Skin epidermis (tissue), 12 donors: ENCODE results near the gene MUC13.
A peak's percentile ranks its signal among the peaks of the same experiment; 100 is the strongest.

Experiments
- H3K27ac ChIP-seq, 21 experiments: fragments of 200-600 bp; sonication (generic) in 11 of 21; one replicate each; pipeline ENCODE4 v1.5.0; 2020; ENCODE audit warnings: mild to moderate bottlenecking in 3 of 21, inconsistent platforms in 2 of 21, moderate library complexity in 2 of 21
- H3K4me3 ChIP-seq, 7 experiments: fragments of 200-600 bp; sonication (generic) in 2 of 7; one replicate each; pipeline ENCODE4 v1.5.0; 2020; ENCODE audit warnings: inconsistent platforms in 2 of 7, mild to moderate bottlenecking in 2 of 7, moderate library complexity in 1 of 7

MUC13 gene

DNA sequence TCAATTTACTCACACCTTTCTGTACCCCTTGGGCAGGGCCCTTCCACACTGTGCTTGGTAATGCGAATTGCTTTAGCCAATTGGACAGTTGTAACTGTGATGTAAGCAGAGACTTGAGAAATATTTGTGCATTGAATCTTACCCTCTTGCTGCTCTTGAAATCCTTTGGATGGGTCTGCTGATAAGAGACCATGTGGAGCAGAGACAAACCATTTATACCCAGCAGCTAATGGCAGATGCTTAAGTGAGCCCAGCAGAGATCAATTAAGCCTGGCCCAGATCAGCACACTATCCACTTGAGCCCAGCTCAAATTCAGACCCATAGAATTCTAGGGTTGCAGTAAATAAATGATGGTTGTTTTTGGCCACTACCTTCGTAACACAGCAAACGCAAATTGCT lies 19.3 kb downstream of the MUC13 start:
- no peak overlapping the region for H3K4me3 ChIP-seq
- H3K27ac ChIP-seq, result no peak overlapping the region

DNA sequence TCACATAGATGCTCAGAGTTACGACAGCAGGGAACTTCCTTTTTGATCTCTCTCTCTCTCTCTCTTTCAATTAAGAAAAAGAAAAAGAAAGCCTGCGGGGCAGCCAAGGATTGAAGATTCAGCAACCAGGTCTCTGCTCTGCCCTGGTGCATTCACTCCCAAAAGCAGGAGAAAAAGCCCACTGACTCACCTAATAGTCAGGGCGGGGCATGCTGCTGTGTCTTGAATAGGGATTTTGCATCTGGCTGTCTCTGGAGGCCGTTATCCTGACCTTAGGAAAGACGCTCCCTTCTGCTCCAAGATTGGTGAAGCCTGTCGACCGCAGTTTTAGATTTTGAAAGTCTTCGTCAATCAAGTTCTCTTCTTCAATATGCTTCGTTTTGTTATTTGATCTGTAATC lies 26.6 kb downstream of the MUC13 start:
- Histone ChIP-seq H3K4me3 (no peak overlapping the region), H3K27ac (no peak overlapping the region)

DNA sequence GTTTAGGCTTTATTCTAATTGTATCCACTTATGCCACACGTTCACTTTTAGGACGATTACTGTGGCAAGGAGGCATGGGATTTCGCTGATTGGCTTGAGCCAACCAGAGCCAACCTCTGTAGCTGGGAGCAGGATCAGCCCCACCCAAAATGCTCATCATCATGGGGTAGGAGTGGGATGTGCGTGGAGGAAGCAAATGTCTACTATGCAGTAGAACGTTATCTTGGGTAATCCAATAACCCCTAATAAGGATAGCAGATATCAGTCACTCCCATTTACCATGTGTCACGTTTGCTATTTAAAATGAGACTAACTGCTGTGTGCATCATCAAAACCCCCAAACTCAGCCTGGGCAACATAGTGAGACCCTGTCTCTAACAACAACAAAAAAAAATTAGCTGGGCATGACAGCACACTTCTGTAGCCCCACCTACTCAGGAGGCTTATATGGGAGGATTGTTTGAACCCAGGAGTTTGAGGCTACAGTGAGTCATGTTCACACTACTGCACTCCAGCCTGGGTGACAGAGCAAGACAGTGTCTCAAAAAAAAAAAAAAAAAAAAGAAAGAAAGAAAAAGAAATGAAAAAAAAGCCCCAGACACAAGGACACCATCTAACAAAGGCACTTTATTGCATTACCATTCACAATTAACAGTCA lies 29.6 kb downstream of the MUC13 start:
- H3K27ac ChIP-seq, result no peak overlapping the region
- no peak overlapping the region for H3K4me3 ChIP-seq

DNA sequence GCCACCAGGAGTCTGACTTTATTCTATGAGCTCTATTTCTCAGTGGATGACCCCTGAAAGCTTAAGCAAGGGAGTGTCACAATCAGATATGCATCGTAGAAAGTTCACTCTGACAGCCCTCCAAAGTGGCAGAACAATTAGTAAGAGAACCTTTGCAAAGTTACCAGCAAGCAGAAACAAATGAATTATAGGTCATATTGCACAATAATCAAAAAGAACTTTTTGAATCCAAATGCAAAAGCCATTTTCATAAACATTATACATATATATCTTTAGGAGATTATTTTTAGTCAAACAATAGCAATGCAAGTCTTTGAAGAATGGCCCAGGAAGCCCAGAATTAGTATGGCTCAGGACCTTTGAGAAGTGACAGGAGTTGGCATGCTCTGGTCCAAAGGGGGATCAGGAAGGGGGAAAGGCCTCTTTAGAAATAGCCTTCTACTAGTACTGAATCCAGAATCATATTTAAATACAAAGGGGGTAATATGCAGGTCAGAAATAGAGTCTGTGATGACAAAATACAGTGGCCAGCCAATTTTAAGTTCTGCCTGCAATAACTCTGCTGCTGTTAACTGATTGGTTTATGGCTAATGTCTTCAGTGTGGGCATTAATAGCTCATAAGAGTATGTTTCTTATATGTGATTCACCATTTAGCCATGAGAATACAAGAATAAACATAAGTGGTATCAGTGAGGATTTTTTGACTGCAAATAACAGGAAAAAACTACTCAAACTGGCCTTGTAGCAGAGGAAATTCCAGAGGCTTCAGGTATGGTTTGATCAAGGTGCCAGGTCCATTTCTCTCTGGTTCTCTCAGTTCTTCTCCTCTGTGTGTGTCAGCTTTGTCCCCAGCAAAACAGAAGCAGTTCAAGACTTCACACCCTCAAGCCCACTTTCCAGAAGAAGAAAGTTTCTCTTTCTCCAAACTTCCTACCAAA lies 30.4 kb downstream of the MUC13 start:
- H3K27ac ChIP-seq, result no peak overlapping the region

DNA sequence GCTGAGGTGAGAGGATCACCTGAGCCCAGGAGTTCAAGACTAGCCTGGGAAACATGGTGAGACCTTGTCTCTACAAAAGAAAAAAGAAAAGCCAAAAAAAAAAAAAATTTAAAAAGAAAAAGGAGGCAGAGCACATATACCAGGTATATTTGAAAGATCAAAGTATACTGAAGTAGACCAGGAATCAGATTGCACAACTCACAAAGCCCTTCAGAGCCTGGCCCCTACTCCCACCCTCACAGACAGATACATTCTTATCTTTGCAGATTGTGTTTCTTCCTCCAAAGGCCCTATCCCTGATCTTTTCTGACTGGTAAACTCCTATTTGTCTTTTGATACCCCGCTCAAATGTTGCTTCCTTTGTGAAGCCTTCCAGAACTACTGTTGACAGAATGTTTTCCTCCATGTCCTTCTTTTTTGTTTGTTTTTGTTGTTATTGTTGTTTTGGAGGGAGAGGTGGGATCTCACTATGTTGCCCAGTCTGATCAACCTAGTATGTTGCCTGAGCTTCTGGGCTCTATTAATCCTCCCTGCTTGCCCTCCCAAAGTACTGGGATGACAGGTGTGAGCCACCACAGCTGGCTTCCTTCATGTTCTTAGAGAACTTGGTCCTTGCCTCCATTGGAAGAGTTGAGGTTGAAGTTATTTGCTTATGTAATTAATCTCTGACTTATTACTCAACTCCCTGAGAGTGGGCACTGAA lies 37.6 kb downstream of the MUC13 start:
- H3K27ac ChIP-seq, result peak overlapping the region in 1 of 21 experiments; percentile 25
- no peak overlapping the region for H3K4me3 ChIP-seq

More for the DNA sequence above, 30.4 kb downstream of the MUC13 start:
- no peak overlapping the region for H3K4me3 ChIP-seq

DNA sequence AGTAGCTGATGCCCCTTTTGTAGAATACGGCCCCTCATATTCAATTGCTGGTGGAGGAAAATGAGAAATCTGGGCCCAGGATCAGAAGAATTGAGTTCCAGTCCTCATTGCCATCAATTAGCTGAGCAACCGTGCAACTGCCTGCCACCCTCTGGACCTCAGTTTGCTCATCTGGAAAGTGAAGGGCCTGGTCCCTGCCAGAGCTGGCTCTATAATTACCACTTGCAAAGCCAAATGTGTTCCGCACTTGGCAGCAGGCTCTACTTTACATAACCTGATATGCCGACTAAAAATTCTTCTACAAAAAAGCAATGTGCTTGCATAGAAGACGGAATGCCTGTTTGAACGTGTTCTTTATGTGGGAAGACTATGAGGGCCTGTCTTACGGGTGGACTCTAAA lies 38.8 kb downstream of the MUC13 start:
- H3K4me3 ChIP-seq, result no peak overlapping the region
- H3K27ac ChIP-seq, result peak overlapping the region in 6 of 21 experiments; percentile 9 to 69 (median 39)

DNA sequence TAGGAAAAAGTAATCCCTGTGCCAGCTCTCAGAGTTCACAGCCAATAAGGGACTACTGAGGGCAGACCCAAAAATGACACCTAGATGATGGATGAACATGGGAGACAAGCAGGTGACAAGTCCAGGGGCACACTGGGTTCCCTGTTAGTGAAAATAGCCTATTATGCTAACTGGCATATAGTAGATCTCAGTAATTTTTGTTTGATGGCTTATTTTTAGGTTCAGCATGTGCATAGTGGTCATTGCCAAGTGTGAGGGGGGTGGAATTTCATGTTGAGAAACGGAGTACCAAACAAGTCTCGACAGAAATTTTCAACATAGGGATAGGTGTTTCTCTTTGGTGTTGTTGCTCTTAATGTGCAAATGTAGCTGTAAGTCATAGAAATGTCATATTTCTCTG lies 41.0 kb downstream of the MUC13 start:
- Histone ChIP-seq H3K4me3 (no peak overlapping the region), H3K27ac (no peak overlapping the region)

DNA sequence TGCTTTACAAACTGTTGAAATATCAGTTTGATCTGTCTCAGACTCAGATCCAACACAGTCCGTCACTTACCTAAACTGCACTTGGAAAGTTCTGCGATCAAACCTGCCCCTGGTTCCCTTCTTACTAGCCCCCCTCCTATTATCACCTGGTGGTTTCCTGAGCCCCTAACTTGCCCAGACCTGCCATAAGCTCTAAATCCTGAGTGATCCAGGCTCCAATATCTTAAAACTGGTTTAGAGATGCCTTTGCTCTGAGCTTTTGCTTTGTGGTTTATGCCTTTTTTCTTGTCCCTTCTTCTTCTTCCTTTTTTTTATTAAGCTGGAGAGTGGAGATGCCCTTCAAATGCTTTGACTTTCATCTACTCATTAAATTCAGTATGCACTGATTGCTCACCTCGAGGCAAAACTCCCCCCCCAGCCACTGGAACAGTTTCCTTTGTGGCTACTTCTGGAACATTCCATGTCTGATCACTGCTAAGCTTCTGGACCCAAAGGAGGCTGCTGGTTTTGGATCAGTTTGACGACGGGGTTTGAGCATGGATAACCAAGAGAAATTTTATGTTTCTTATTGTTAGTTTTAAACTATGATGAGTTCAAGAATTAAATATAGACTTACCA lies 43.9 kb downstream of the MUC13 start:
- Histone ChIP-seq H3K27ac (peak overlapping the region in 1 of 21 experiments; percentile 5), H3K4me3 (no peak overlapping the region)

DNA sequence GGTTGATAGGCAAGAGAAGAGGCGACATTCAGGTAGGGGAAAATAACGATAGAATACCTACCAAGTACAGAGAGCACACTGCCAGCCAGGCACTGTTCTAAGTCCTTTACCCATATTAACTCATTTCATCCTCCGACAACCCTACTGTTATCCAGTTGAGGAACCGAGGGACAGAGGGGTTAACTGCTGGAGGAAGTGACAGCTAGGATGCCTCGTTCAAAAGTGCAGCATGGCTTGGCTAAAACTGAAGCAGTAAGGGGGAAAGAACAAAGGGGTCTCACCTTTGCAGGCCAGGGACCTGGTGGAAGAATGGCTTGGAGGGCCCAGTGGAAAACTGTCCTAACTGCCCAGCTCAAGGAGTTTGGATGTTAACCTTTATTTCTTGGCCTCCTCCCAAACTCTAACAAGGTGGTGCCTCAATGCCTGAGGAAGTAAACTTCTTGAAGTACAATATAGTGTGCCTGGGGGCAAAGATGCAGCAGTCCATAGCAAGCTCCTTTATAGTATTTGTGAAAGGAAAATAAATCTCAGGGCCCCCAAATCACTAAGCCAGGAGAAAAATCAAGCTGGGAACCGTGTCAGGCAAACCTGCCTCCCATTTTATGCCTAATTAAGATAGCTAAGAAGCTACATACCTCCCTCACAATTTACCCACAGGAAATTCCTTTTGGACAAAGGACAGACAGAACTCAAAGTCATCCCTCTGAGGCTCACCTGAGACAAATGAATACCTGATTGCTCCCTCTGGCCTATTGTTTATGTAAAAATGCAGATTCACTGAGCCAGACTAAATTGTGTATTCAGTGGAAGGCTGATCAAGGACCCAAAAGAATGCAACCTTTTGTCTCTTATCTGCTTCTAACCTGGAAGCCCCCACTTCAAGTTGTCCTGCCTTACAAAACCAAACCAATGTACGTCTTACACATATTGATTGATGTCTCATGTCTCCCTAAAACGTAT lies 45.8 kb downstream of the MUC13 start:
- H3K4me3 ChIP-seq, result no peak overlapping the region
- H3K27ac ChIP-seq, result no peak overlapping the region

DNA sequence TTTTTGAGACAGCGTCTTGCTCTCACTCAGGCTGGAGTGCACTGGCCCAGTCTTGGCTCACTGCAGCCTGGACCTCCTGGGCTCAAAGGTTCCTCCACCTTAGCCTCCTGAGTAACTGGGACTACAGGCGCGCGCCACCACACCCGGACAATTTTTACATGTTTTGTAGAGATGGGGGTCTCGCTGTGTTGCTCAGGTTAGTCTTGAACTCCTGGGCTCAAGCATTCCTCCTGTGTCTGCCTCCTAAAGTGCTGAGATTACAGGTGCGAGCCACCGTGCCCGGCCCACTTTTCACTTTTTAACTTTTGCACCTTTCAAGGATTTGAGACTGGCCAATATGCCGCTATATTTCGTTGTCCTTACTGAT lies 46.6 kb downstream of the MUC13 start:
- peak overlapping the region in 10 of 21 experiments; percentile 81 to 97 (median 90) for H3K27ac ChIP-seq
- H3K4me3 ChIP-seq, result peak overlapping the region; percentile 53 to 74 (median 64)

DNA sequence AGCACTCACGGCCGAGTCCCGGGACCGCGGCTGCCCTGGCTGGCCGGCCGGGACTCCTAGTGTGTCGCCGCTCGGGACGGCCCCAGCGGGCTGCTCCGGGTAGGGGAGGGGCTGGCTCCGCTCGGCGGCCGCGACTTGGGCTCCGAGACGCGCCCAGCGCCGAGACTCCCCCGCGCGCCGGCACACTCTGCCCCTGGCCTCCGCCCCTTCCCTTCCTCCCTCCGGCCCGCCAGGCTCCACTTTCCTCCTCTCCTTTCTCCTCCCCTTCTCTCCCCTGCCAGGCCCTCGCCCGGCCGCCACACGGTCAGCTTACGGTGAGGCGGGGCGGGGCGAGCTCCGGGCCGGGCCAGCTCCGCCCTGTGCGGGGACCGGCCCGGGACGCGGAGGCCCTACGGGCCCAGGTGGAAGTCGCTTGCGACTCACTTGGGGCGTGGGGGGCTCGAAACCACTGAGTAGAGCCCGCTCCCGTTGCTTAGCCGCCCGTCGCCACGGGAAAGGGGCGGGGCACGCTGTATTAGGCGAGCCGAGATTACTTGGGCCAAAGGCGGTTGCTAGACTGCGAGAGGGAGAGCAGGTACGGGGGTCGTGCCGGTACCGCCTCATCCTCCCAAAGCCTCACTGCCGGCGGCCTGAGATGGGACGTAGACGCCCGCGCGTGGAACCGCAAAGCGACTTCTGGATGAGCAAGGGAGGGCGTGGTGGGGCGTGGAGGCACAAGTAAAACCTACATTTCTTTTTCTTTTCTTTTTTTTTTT lies 47.2 kb downstream of the MUC13 start, which contains the start of gene ITGB5:
Gene ITGB5 (minus strand): TSS at position 189 of the 755 bp plus-strand sequence. CDS start 365 bp downstream, outside the sequence.
- Histone ChIP-seq H3K27ac (peak within 1 kb of the TSS; percentile 31 to 97 (median 89)), H3K4me3 (peak within 1 kb of the TSS; percentile 53 to 74 (median 64))

DNA sequence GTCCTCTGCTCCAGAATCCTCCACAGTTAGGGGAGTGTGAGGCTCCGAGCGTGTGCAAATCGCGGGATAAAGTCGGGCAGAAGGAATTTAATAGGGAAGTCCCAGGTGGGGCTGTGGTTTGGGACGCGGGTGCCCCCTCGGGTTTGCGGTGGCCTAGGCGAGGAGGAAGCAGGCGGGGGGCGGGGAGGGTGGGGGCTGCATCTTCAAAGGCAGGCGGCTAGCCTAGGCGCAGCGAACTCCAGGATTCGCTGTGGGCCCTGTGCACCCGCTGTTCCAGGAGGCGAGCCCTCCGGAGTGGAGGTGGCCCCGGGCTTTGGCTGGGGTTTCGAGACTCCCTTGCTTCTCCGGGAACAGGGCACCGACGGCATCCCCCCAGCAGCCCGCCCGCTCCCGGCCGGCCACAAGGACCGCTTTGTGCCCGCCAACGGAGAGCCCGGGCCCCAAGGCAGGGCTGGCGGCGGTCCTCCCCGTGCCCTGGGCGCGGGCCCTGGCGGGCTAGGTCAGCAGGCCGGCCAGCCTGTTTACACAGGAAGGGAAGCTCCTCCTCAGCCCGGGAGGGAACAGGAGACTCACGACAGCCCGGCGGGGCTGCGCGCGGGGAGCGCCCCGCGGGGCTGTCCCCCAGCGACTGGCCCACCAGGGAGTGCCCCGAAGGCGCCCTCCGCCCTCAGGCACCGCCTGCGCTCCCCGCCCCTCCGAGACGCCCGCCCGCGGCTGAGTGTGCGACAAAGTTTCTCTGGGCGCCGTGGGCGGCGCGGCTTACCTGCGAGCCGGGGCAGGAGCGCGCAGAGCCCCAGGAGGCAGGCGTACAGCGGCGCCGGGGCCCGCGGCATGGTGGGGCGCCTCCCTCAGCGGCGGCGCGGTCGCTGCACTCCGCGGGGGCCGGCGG lies 48.1 kb downstream of the MUC13 start:
- H3K4me3 ChIP-seq, result peak overlapping the region; percentile 53 to 74 (median 64)
- H3K27ac ChIP-seq, result peak overlapping the region; percentile 31 to 97 (median 89)

DNA sequence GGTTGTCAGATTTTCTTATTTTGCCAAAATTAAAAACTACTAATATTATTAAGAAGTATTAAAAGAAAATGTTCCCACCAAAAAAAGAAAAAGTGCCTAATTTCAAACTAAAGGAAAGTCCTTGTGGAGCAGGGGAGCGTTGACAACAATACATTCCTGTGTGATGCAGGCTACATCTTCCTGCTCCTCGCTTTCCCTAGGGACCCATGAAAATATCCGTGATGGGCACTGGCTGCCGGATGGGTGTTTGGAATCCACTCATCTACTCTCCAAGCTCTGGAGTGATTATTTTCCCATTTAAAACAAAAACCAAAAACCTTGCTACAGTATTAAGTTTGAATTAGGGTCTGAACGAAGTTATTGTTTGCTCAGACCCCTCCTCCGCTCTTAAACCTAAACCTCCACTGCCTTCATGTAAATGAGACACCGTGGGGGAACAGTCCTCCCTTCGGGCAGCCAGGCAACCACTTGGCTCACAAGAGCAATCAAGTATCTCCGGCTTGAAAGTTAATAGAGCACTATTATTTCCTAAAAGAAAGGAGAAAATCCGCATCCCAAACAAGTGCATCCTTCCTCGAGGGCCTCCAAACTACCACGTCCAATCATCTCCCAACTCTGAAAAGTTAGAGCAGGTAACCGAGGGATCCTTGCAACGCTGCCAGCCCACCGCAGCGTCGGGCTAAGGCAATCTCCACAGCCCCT lies 48.9 kb downstream of the MUC13 start:
- H3K27ac ChIP-seq, result peak overlapping the region in 20 of 21 experiments; percentile 76 to 97 (median 90)

DNA sequence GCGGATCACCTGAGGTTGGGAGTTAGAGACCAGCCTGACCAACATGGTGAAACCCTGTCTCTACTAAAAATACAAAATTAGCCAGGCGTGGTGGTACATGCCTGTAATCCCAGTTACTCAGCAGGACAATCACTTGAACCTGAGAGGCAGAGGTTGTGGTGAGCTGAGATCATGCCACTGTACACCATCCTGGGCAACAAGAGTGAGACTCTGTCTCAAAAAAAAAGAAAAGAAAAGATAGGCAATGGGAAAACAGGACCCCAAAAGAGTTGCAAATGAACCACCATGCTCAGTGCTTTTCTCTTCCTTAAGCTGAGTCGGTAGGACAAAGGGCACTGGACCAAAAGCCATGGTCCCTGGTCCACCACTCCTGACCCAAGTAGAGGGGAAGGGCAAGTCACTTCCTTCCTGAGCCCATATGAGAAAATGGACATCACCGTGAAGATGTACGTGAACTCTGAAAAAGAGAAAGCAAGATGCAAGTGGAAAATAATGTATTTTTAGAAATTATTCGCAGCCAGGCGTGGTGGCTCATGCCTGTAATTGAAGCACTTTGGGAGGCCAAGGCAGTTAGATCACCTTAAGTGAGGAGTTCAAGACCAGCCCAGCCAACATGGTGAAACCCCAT lies 50.0 kb downstream of the MUC13 start:
- no peak overlapping the region for H3K4me3 ChIP-seq

More for the DNA sequence above, 48.9 kb downstream of the MUC13 start:
- peak overlapping the region; percentile 53 to 74 (median 64) for H3K4me3 ChIP-seq

DNA sequence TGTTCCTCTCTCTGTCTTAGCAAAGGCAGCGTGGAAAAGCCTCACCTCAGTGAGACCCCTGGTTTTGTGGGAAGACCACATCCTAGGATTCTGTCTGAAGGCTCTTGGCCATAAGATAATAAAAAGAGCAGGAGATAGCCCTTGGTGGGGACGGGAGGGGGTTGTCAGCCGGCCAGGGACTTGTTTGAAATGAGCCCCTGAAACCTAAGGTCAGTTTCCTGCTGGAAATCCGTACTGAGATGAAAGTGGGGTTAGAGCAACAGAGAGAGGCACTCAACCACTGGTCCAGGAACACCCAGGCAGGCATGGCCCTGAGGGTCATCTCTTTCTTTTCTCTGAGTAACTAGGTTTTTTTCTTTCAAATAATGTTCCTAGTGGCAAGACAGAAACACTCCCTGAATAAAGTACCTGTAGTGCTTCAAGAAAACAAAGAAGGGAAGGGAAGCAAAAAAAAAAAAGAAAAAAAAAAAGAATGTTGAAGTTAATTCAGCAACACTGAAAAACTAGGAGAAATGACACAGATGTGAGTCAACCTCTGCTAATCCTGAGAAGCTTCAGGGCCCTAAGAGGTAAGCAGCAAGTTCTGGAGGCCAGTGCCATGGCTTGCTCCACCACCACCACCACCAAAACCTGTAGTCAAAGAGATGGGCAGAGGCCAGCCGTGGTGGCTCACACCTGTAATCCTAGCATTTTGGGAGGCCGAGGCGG lies 50.6 kb downstream of the MUC13 start:
- Histone ChIP-seq H3K4me3 (no peak overlapping the region), H3K27ac (peak overlapping the region in 5 of 21 experiments; percentile 3 to 96 (median 9))

More for the DNA sequence above, 50.0 kb downstream of the MUC13 start:
- peak overlapping the region in 6 of 21 experiments; percentile 9 to 96 (median 74) for H3K27ac ChIP-seq
